Adipocyte (in vitro differentiated cells): ENCODE results near the gene CUL3.
"Not testable (repeated sequence)": the region's sequence is repeated elsewhere in the genome, so short reads cannot be mapped to it uniquely, and the experiment has no call there.

Experiments used
- DNase-seq: peaks from one replicate; pipeline ENCODE4 v3.0.0-alpha.2; 2015; ENCODE audit warnings: low read depth
- H3K27me3 ChIP-seq: replicated peaks from 2 replicates; pipeline ENCODE4 v1.7.0; 2013; ENCODE audit warnings: mild to moderate bottlenecking, low read length, moderate library complexity; ENCODE audit not compliant: control insufficient read depth, insufficient read depth
- H3K36me3 ChIP-seq: 2 replicates; pipeline ENCODE4 v1.7.0; 2013; ENCODE audit warnings: low read length, mild to moderate bottlenecking, moderate library complexity; ENCODE audit not compliant: control insufficient read depth, insufficient read depth, severe bottlenecking
- H3K4me1 ChIP-seq: 2 replicates; pipeline ENCODE4 v1.7.0; 2013; ENCODE audit warnings: mild to moderate bottlenecking, low read length, moderate library complexity; ENCODE audit not compliant: control insufficient read depth, insufficient read depth
- H3K4me3 ChIP-seq: 2 replicates; pipeline ENCODE4 v1.7.0; 2013; ENCODE audit warnings: mild to moderate bottlenecking, low read length, moderate library complexity
- H3K9ac ChIP-seq: 2 replicates; pipeline ENCODE4 v1.7.0; 2013; ENCODE audit warnings: mild to moderate bottlenecking, low read length, moderate library complexity
- H3K9me3 ChIP-seq: 2 replicates; pipeline ENCODE4 v1.7.0; 2013; ENCODE audit warnings: mild to moderate bottlenecking, low read length, moderate library complexity; ENCODE audit not compliant: control insufficient read depth

Gene CUL3

GRCh38 chr2:224507789-224508188 lies 77.4 kb downstream of the CUL3 start:
- no peak overlapping the region for H3K4me3 ChIP-seq
- H3K36me3 ChIP-seq = peaks cover 51% of the 10 kb centered on the region
- no peaks in the 10 kb centered on the region for H3K9me3 ChIP-seq
- no peak overlapping the region for H3K9ac ChIP-seq
- H3K4me1 ChIP-seq = peaks cover under 1% of the 10 kb centered on the region
- no peak for DNase-seq
- no peaks in the 10 kb centered on the region for H3K27me3 ChIP-seq

GRCh38 chr2:224506494-224506893 lies 78.7 kb downstream of the CUL3 start:
- Histone ChIP-seq H3K4me1 (no peaks in the 10 kb centered on the region), H3K4me3 (no peak overlapping the region), H3K9me3 (no peaks in the 10 kb centered on the region), H3K9ac (no peak overlapping the region), H3K27me3 (no peaks in the 10 kb centered on the region), H3K36me3 (peaks cover 58% of the 10 kb centered on the region)
- no peak for DNase-seq

GRCh38 chr2:224498991-224499390 lies 86.2 kb downstream of the CUL3 start:
- H3K4me3 ChIP-seq = no peak overlapping the region
- DNase-seq = no peak
- no peaks in the 10 kb centered on the region for H3K27me3 ChIP-seq
- H3K4me1 ChIP-seq = no peaks in the 10 kb centered on the region
- H3K36me3 ChIP-seq = peaks cover 97% of the 10 kb centered on the region
- no peaks in the 10 kb centered on the region for H3K9me3 ChIP-seq
- no peak overlapping the region for H3K9ac ChIP-seq

- Histone ChIP-seq H3K27me3 (no peaks in the 10 kb centered on the region), H3K9me3 (peaks cover 5% of the 10 kb centered on the region), H3K4me3 (no peak overlapping the region), H3K36me3 (peaks cover 63% of the 10 kb centered on the region), H3K9ac (no peak overlapping the region), H3K4me1 (no peaks in the 10 kb centered on the region)
- DNase-seq = peak; percentile 27
These were observed 92.6 kb downstream of the CUL3 start for GRCh38 chr2:224492531-224492930.

- H3K9ac ChIP-seq, H3K9me3 ChIP-seq, H3K4me3 ChIP-seq, DNase-seq, H3K27me3 ChIP-seq, H3K4me1 ChIP-seq: not testable (repeated sequence)
- peaks cover 33% of the 10 kb centered on the region for H3K36me3 ChIP-seq
These were observed 97.2 kb downstream of the CUL3 start for GRCh38 chr2:224487940-224488339.

GRCh38 chr2:224485081-224486014 lies 99.8 kb downstream of the CUL3 start:
- not testable (repeated sequence) for H3K27me3 ChIP-seq, H3K4me1 ChIP-seq, H3K4me3 ChIP-seq, H3K9ac ChIP-seq, H3K9me3 ChIP-seq
- H3K36me3 ChIP-seq = peaks cover 24% of the 10 kb centered on the region
- DNase-seq = peak; percentile 85

GRCh38 chr2:224479826-224480225 lies 105.3 kb downstream of the CUL3 start:
- Histone ChIP-seq H3K9ac (no peak overlapping the region), H3K4me3 (no peak overlapping the region), H3K27me3 (no peaks in the 10 kb centered on the region), H3K4me1 (peaks cover 17% of the 10 kb centered on the region), H3K36me3 (peaks cover 47% of the 10 kb centered on the region), H3K9me3 (no peaks in the 10 kb centered on the region)
- DNase-seq = no peak

GRCh38 chr2:224472827-224473226 lies 112.3 kb downstream of the CUL3 start:
- Histone ChIP-seq H3K9me3 (no peaks in the 10 kb centered on the region), H3K4me1 (peaks cover 2% of the 10 kb centered on the region), H3K9ac (no peak overlapping the region), H3K36me3 (peaks cover 46% of the 10 kb centered on the region), H3K4me3 (no peak overlapping the region), H3K27me3 (no peaks in the 10 kb centered on the region)
- DNase-seq = no peak

- no peak overlapping the region for H3K4me3 ChIP-seq
- no peak for DNase-seq
- no peaks in the 10 kb centered on the region for H3K27me3 ChIP-seq
- no peaks in the 10 kb centered on the region for H3K9me3 ChIP-seq
- peaks cover 8% of the 10 kb centered on the region for H3K4me1 ChIP-seq
- H3K9ac ChIP-seq = no peak overlapping the region
- H3K36me3 ChIP-seq = peaks cover 39% of the 10 kb centered on the region
These were observed 113.0 kb downstream of the CUL3 start for GRCh38 chr2:224472137-224472536.

GRCh38 chr2:224469374-224469964 lies 115.7 kb downstream of the CUL3 start:
- peaks cover 8% of the 10 kb centered on the region for H3K4me1 ChIP-seq
- no peak overlapping the region for H3K9ac ChIP-seq
- H3K27me3 ChIP-seq = no peaks in the 10 kb centered on the region
- no peak overlapping the region for H3K4me3 ChIP-seq
- H3K36me3 ChIP-seq = peaks cover 16% of the 10 kb centered on the region
- no peaks in the 10 kb centered on the region for H3K9me3 ChIP-seq
- no peak for DNase-seq

- no peaks in the 10 kb centered on the region for H3K9me3 ChIP-seq
- H3K36me3 ChIP-seq = no peaks in the 10 kb centered on the region
- no peak overlapping the region for H3K4me3 ChIP-seq
- H3K9ac ChIP-seq = no peak overlapping the region
- H3K4me1 ChIP-seq = peaks cover 8% of the 10 kb centered on the region
- H3K27me3 ChIP-seq = no peaks in the 10 kb centered on the region
- DNase-seq = no peak
These were observed 118.8 kb downstream of the CUL3 start for GRCh38 chr2:224466304-224466895.
